ENCODE results near the gene BRIP1. TPM values are rescaled to one million over a fixed set of nuclear protein-coding genes. Genes with fewer than 3 reads are reported as not detected.

The BRIP1 gene
- polyA plus RNA-seq, 5 donors, result 8.0 to 22.9 (median 12.8) TPM

DNA sequence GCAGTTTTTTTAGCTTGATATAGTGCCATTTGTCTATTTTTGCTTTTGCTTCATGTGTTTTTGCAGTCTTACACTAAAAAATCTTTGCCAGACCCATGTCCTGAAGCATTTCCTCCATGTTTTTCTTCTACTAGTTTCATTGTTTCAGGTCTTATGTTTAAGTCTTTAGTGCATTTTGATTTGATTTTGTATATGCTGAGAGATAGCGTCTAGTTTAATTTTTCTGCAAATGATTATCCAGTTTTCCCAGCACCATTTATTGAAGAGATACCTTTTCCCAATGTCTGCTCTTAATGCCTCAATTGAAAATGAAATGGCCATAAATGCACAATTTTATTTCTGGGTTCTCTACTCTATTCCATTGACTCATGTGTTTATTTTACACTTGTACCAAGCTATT, 231.5 kb downstream of the BRIP1 start:
- DNase-seq, result no peak

Other genes starting within 250 kb of the BRIP1 start
- gene INTS2, start 64.5 kb upstream of the BRIP1 start, polyA plus RNA-seq (ENCODE audit: insufficient read depth in 1 of 5, insufficient read length in 5 of 5, low replicate concordance in 1 of 5), result 10 to 100 TPM in 4 of 5 donors, 1 to 10 TPM in 1; 8.5 to 14.7 (median 13.1) TPM
- gene MED13, start 201.8 kb upstream of the BRIP1 start, polyA plus RNA-seq (ENCODE audit: insufficient read depth in 1 of 5, insufficient read length in 5 of 5, low replicate concordance in 1 of 5), result 10 to 100 TPM; 28.2 to 57.5 (median 53.7) TPM